ENCODE data around the gene DNM1.

Gene DNM1

GRCh38 chr9:128265348-128265847 is 62.2 kb downstream of the DNM1 start:
- no peak for DNase-seq (ENCODE audit: low read depth, low spot score)
- H3K9me3 ChIP-seq (ENCODE audit: insufficient read depth, low read length), result no peaks in the 10 kb centered on the region
- no peaks in the 10 kb centered on the region for H3K27me3 ChIP-seq (ENCODE audit: insufficient read depth, insufficient read length)
- H3K9ac ChIP-seq (ENCODE audit: insufficient read length, low read depth), result no peak overlapping the region
- H3K4me3 ChIP-seq (ENCODE audit: insufficient read length, low read depth), result no peak overlapping the region
- H3K4me1 ChIP-seq (ENCODE audit: insufficient read depth, insufficient read length), result no peaks in the 10 kb centered on the region
- H3K36me3 ChIP-seq (ENCODE audit: insufficient read depth, insufficient read length, low read length), result peaks cover 79% of the 10 kb centered on the region
- TF ChIP-seq YY1 (IDR thresholded peaks at IDR 0.05; ENCODE audit: insufficient read depth, insufficient read length) (no peak), ZNF274 (IDR thresholded peaks at IDR 0.05; ENCODE audit: low read depth, low read length) (no peak), SUZ12 (IDR thresholded peaks at IDR 0.05; ENCODE audit: extremely low read depth, insufficient read depth, insufficient read length) (no peak)

- Histone ChIP-seq H3K4me3 (ENCODE audit: insufficient read length, low read depth) (no peak overlapping the region), H3K4me1 (ENCODE audit: insufficient read depth, insufficient read length) (peaks cover 3% of the 10 kb centered on the region), H3K27me3 (ENCODE audit: insufficient read depth, insufficient read length) (no peaks in the 10 kb centered on the region), H3K36me3 (ENCODE audit: insufficient read depth, insufficient read length, low read length) (peaks cover 77% of the 10 kb centered on the region), H3K9me3 (ENCODE audit: insufficient read depth, low read length) (no peaks in the 10 kb centered on the region), H3K9ac (ENCODE audit: insufficient read length, low read depth) (no peak overlapping the region)
- no peak for DNase-seq (ENCODE audit: low read depth, low spot score)
- TF ChIP-seq ZNF274 (IDR thresholded peaks at IDR 0.05; ENCODE audit: low read depth, low read length) (no peak), SUZ12 (IDR thresholded peaks at IDR 0.05; ENCODE audit: extremely low read depth, insufficient read depth, insufficient read length) (no peak), YY1 (IDR thresholded peaks at IDR 0.05; ENCODE audit: insufficient read depth, insufficient read length) (no peak)
Observed at GRCh38 chr9:128266868-128267590, 63.9 kb downstream of the DNM1 start.

DNA sequence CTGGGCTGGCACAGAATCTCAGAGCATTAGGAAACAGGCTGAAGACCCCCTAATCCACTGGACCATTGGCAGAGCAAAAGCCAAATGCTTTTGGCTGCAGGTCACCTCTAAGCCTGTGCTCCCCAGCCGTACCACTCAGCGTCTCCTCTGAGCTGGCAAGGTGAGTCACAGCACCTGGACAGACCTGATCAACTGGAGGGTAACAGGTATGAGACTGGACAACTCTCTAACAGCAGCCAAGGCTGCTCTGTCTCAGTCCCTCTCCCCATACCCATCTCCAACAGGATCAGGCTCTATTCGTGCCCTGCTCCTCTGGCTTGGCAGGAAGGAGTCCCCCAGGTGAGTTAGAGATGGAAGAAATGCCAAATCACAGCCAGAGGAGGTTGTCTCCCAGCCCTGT is 67.9 kb downstream of the DNM1 start:
- TF ChIP-seq YY1 (IDR thresholded peaks at IDR 0.05; ENCODE audit: insufficient read depth, insufficient read length) (no peak), SUZ12 (IDR thresholded peaks at IDR 0.05; ENCODE audit: extremely low read depth, insufficient read depth, insufficient read length) (no peak), ZNF274 (IDR thresholded peaks at IDR 0.05; ENCODE audit: low read depth, low read length) (no peak)
- Histone ChIP-seq H3K36me3 (ENCODE audit: insufficient read depth, insufficient read length, low read length) (peaks cover 75% of the 10 kb centered on the region), H3K4me3 (ENCODE audit: insufficient read length, low read depth) (no peak overlapping the region), H3K9me3 (ENCODE audit: insufficient read depth, low read length) (no peaks in the 10 kb centered on the region), H3K9ac (ENCODE audit: insufficient read length, low read depth) (no peak overlapping the region), H3K27me3 (ENCODE audit: insufficient read depth, insufficient read length) (no peaks in the 10 kb centered on the region), H3K4me1 (ENCODE audit: insufficient read depth, insufficient read length) (peaks cover 3% of the 10 kb centered on the region)
- no peak for DNase-seq (ENCODE audit: low read depth, low spot score)

DNA sequence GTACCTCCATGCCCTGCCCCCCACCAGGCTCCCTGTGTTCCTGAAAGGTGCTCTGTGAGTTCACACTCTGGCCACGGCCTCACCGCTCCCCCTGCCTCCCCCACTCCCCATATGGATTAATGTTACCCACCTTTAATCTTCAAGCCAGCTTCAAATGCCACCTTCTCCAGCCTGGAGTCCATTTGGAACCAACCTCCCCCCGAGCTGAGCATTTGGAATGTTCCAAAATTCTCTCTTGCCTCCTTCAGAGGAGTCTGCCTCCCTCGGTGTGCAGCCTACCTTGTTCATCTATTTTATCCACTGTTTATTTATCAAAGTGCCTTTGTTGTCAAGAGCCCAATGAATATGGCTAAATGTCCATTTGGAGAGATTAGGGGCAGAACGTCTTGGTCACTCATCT is 68.3 kb downstream of the DNM1 start:
- H3K9me3 ChIP-seq (ENCODE audit: insufficient read depth, low read length), result no peaks in the 10 kb centered on the region
- DNase-seq (ENCODE audit: low read depth, low spot score), result no peak
- H3K36me3 ChIP-seq (ENCODE audit: insufficient read depth, insufficient read length, low read length), result peaks cover 71% of the 10 kb centered on the region
- TF ChIP-seq YY1 (IDR thresholded peaks at IDR 0.05; ENCODE audit: insufficient read depth, insufficient read length), result no peak
- no peak for TF ChIP-seq SUZ12 (IDR thresholded peaks at IDR 0.05; ENCODE audit: extremely low read depth, insufficient read depth, insufficient read length)
- no peak for TF ChIP-seq ZNF274 (IDR thresholded peaks at IDR 0.05; ENCODE audit: low read depth, low read length)
- no peak overlapping the region for H3K9ac ChIP-seq (ENCODE audit: insufficient read length, low read depth)
- no peaks in the 10 kb centered on the region for H3K27me3 ChIP-seq (ENCODE audit: insufficient read depth, insufficient read length)
- peaks cover 3% of the 10 kb centered on the region for H3K4me1 ChIP-seq (ENCODE audit: insufficient read depth, insufficient read length)
- H3K4me3 ChIP-seq (ENCODE audit: insufficient read length, low read depth), result no peak overlapping the region

DNA sequence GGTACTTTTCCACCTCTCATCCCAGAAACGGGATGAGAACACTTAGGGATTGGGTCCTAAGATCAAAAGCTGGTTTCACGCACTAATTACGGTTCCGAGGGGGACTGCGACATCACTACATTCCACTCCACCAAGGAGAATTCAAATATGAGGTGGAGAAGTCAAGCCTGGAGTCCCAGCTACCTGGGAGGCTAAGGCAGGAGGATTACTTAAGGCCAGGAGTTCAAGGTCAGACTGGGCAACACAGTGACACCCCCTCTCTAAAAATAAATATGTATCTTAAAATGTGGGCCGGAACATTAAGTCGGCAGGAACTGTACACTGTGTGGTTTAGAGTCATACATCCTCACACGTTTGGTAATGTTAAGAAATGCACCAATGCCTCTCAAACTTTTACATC is 71.1 kb downstream of the DNM1 start:
- DNase-seq (ENCODE audit: low read depth, low spot score), result no peak
- Histone ChIP-seq H3K36me3 (ENCODE audit: insufficient read depth, insufficient read length, low read length) (peaks cover 52% of the 10 kb centered on the region), H3K9ac (ENCODE audit: insufficient read length, low read depth) (peak overlapping the region; percentile 44), H3K4me3 (ENCODE audit: insufficient read length, low read depth) (no peak overlapping the region), H3K27me3 (ENCODE audit: insufficient read depth, insufficient read length) (no peaks in the 10 kb centered on the region), H3K4me1 (ENCODE audit: insufficient read depth, insufficient read length) (peaks cover 16% of the 10 kb centered on the region), H3K9me3 (ENCODE audit: insufficient read depth, low read length) (no peaks in the 10 kb centered on the region)
- TF ChIP-seq ZNF274 (IDR thresholded peaks at IDR 0.05; ENCODE audit: low read depth, low read length) (no peak), SUZ12 (IDR thresholded peaks at IDR 0.05; ENCODE audit: extremely low read depth, insufficient read depth, insufficient read length) (no peak), YY1 (IDR thresholded peaks at IDR 0.05; ENCODE audit: insufficient read depth, insufficient read length) (no peak)

DNA sequence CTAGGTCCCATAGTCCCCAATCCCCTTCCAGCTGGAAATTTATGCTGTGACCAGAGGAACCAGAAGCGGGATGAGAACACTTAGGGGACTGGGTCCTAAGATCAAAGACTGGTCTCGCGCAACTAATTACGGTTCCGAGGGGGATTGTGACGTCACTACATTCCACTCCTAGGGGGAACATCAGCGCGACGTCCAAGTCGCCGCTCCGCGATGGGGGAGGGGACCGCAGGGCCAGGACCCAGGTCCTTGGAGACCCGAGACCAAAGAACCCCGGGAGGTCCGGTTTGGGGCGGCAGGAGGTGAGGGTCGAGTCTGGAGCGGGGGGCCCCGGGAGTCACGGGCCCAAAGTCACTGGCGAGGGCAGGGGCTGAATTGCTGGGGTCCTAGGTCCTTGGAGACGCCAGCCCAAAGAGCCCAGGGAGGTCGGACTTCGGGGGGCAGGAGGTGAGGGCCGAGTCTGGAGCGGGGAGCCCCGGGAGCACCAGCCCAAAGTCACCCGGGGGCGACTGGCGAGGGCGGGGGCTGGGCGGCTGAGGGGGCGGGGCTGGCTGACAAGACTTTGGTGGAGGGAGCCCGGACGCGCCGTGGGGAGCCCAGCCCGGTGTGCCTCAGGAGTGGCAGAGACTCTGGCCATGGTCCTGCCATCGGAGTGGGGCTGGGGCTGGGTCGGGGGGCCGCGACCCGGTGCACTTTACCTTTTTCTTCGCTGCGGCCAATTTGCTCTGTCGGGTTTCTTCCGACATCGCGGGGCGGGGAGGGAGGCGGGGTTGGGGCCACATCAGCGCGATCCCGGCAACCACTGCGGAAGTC is 72.2 kb downstream of the DNM1 start, which contains the start of gene GOLGA2:
GOLGA2 (minus strand) TSS at position 810 of the 810 bp plus-strand sequence; CDS start at position 779, 31 bp downstream.
- DNase-seq (ENCODE audit: low read depth, low spot score), result no peak
- Histone ChIP-seq H3K27me3 (ENCODE audit: insufficient read depth, insufficient read length) (no peaks in the 10 kb centered on the region), H3K4me1 (ENCODE audit: insufficient read depth, insufficient read length) (peaks cover 16% of the 10 kb centered on the region), H3K9ac (ENCODE audit: insufficient read length, low read depth) (peak within 1 kb of the TSS; percentile 96), H3K4me3 (ENCODE audit: insufficient read length, low read depth) (peak within 1 kb of the TSS; percentile 85), H3K36me3 (ENCODE audit: insufficient read depth, insufficient read length, low read length) (peaks cover 46% of the 10 kb centered on the region), H3K9me3 (ENCODE audit: insufficient read depth, low read length) (no peaks in the 10 kb centered on the region)
- TF ChIP-seq YY1 (IDR thresholded peaks at IDR 0.05; ENCODE audit: insufficient read depth, insufficient read length) (no peak), ZNF274 (IDR thresholded peaks at IDR 0.05; ENCODE audit: low read depth, low read length) (no peak)

- peak within 1 kb of the TSS; percentile 85 for H3K4me3 ChIP-seq (ENCODE audit: insufficient read length, low read depth)
- no peaks in the 10 kb centered on the region for H3K27me3 ChIP-seq (ENCODE audit: insufficient read depth, insufficient read length)
- peak within 1 kb of the TSS; percentile 96 for H3K9ac ChIP-seq (ENCODE audit: insufficient read length, low read depth)
- TF ChIP-seq SUZ12 (IDR thresholded peaks at IDR 0.05; ENCODE audit: extremely low read depth, insufficient read depth, insufficient read length) (no peak), ZNF274 (IDR thresholded peaks at IDR 0.05; ENCODE audit: low read depth, low read length) (no peak), YY1 (IDR thresholded peaks at IDR 0.05; ENCODE audit: insufficient read depth, insufficient read length) (no peak)
- peaks cover 16% of the 10 kb centered on the region for H3K4me1 ChIP-seq (ENCODE audit: insufficient read depth, insufficient read length)
- DNase-seq (ENCODE audit: low read depth, low spot score), result peak; percentile 99
- peaks cover 39% of the 10 kb centered on the region for H3K36me3 ChIP-seq (ENCODE audit: insufficient read depth, insufficient read length, low read length)
- H3K9me3 ChIP-seq (ENCODE audit: insufficient read depth, low read length), result no peaks in the 10 kb centered on the region
Observed at GRCh38 chr9:128276008-128276573, 72.9 kb downstream of the DNM1 start, which contains the start of gene SWI5. TSS of gene SWI5 (plus strand) at chr9:128276276.
